C4-2B (cell line): Measurements from ENCODE around the gene COX8A.
A peak's percentile ranks its signal among the peaks of the same experiment; 100 is the strongest.

ENCODE experiments used
- H3K27ac ChIP-seq: fragments of 450-650 bp; 2 replicates; pipeline ENCODE4 v1.5.1; 2017
- CTCF ChIP-seq: fragments of 450-650 bp; conservative IDR thresholded peaks from 2 replicates; pipeline ENCODE4 v1.5.1; 2017; ENCODE audit warnings: mild to moderate bottlenecking
- ZFX ChIP-seq: fragments of 450-650 bp; IDR thresholded peaks from 2 replicates; pipeline ENCODE4 v1.6.1; 2017

Gene COX8A

DNA sequence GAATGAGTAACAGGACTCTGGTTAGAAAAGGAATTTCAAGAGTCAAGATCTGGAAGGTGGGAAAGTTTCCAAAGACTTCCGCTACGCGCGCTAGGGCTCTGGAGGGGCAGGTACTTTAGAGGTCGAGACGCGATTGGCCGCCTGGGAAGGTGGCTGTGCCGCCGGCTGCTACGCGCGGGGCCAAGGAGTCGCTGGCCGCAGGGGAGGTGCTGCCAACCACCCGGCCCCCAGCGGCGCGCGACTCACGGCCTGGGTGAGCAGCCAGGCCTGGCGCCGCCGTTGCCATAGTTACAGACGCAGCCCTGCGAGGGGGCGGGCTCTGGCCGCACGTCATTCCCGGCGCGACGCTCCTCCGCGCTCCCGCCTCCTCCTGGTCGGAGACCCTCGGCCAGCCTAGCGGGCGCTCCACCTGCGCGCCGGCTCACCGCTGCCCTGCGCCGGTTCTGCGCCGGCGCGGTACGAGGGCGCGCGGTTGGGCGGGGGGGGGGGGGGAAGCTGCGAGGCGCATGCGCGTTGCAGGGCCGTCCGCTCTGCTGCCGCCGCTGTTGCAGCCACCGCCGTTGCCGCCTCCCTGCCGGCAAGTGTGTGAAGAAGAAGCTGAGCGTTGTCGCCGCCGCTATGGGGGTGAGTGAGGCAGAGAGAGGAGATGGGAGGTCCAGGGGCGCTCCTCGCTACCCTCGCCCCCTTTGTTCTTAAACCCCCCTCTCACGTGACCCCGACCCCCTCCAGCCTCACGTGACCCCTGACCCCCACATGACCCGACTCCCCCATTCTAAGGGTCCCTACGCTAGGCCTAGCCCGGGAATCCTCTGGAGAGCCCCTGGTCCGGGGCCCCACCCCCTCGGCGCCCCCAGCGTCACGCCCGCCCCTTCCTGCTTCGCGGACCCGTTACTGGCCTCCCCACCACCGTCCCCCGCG, 35.7 kb upstream of the COX8A start, which contains the start of gene NAA40:
Gene NAA40 (plus strand): TSS at position 524 of the 918 bp plus-strand sequence. CDS start 95 bp downstream, at position 619.
- TF ChIP-seq ZFX (no peak), CTCF (no peak)

GRCh38 chr11:63939397-63939891, 35.0 kb upstream of the COX8A start:
- TF ChIP-seq CTCF = no peak
- TF ChIP-seq ZFX = no peak
- peak overlapping the region; percentile 72 for H3K27ac ChIP-seq

More for the DNA sequence above, 35.7 kb upstream of the COX8A start, which contains the start of gene NAA40:
- H3K27ac ChIP-seq = peak within 1 kb of the TSS; percentile 72

DNA sequence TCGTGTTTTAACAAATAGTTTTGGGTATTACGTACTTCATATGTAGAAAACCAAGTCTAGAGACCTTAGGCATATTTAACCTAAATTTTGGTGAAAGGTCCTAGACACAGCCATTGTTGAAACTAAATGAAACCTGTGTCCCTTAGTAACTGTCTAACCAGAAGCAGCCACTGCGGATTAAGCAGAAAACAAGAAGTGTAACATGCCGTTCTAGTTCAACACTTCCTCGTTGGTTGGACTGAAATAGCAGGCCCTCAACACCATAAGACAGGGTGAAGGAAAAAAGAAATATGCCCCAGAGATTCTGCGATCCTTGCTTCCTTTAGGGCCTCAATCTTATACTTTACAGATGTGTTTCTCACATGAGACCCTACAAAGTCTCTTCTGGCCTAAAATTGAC, 33.6 kb upstream of the COX8A start:
- H3K27ac ChIP-seq = no peak overlapping the region
- TF ChIP-seq CTCF = no peak
- TF ChIP-seq ZFX = no peak

DNA sequence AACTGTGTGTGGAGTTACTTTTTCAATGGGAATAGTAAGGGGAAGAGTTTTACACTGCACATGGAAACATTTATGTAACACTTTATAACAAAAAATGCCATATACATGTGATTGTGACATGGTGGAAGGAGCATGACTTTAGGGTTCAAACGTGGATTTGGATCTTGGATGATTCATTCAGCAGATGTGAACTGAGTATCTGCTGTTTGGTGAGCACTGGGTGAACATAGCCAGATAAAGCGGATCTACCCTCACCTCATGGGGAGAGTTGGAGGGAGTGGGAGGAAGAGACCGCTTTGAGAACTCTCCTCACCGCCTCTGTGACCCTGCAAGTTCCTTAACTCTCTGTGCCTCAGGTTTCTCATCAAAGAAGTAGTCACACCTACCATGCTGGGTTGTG, 32.5 kb upstream of the COX8A start:
- no peak overlapping the region for H3K27ac ChIP-seq
- TF ChIP-seq ZFX (no peak), CTCF (no peak)

GRCh38 chr11:63942803-63943202, 31.6 kb upstream of the COX8A start:
- H3K27ac ChIP-seq = no peak overlapping the region
- no peak for TF ChIP-seq CTCF
- no peak for TF ChIP-seq ZFX

- H3K27ac ChIP-seq = peak overlapping the region; percentile 45
- TF ChIP-seq CTCF (no peak), ZFX (no peak)
Measured at GRCh38 chr11:63944987-63945386, 29.4 kb upstream of the COX8A start.

DNA sequence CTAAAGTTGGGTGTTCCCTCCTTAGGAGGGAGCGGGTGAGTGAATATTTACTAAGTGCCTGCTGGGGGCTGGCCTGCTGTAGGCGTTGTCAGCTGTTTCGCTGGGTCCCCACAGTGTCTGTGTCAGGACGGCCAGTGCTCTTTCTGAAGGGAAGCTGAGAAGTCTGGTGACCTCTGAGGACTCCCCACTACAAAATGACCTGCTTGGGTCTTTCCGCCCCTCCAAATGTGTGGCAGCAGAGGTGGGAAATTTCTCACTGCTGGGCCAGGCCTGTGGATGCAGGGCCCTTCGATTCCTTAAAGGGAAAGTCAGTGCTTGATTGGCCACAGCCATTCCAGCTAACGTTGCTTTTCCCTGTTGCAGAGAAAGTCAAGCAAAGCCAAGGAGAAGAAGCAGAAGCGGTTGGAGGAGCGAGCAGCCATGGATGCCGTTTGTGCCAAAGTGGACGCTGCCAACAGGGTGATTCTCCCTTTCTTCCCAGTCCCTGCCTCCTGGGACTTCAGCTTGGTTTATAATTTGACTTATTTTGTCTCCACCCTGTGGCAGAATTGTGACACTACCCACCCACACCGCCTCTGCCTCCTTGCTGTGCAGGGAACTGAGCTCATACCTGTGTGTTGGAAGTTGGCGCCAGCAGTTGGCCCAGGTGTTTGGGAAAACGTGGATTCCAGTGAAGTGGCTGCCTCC, 28.8 kb upstream of the COX8A start:
- H3K27ac ChIP-seq = peak overlapping the region; percentile 45
- peak; percentile 86 for TF ChIP-seq CTCF
- no peak for TF ChIP-seq ZFX
